Gastroesophageal sphincter (tissue), 3 donors: ENCODE data around the gene ME2.

ENCODE experiments used
- CTCF ChIP-seq, 4 experiments: fragments of 200-600 bp in 2 of 4; fragments of 450-650 bp in 2 of 4; sonication (generic) in 1 of 4; IDR thresholded peaks; one replicate each; pipeline ENCODE4 v1.5.1; 2017 to 2019; ENCODE audit warnings: antibody characterized with exemption in 4 of 4, mild to moderate bottlenecking in 2 of 4, moderate library complexity in 2 of 4
- POLR2A ChIP-seq, 2 donors: fragments of 450-650 bp; IDR thresholded peaks; one replicate each; pipeline ENCODE4 v1.6.1; 2017; ENCODE audit warnings: antibody characterized with exemption in 2 of 2, mild to moderate bottlenecking in 2 of 2, moderate library complexity in 1 of 2

- TF ChIP-seq CTCF (IDR thresholded peaks at IDR 0.05) (no peak), POLR2A (IDR thresholded peaks at IDR 0.05) (no peak)
These were observed 21.2 kb upstream of the ME2 start for GRCh38 chr18:50857694-50858093.
